GM12878 (cell line): ENCODE measurements around the gene LRP5.

Experiments used
- TF ChIP-seq, protein P1 (sequence below): fragments of 450-650 bp; IDR thresholded peaks from 2 replicates; pipeline ENCODE4 v1.6.1; 2017; ENCODE audit warnings: antibody characterized with exemption, mild to moderate bottlenecking, moderate library complexity
- TF ChIP-seq, protein P2 (sequence below): fragments of 450-650 bp; IDR thresholded peaks from 2 replicates; pipeline ENCODE4 v1.6.1; 2017; ENCODE audit warnings: borderline replicate concordance

DNA sequence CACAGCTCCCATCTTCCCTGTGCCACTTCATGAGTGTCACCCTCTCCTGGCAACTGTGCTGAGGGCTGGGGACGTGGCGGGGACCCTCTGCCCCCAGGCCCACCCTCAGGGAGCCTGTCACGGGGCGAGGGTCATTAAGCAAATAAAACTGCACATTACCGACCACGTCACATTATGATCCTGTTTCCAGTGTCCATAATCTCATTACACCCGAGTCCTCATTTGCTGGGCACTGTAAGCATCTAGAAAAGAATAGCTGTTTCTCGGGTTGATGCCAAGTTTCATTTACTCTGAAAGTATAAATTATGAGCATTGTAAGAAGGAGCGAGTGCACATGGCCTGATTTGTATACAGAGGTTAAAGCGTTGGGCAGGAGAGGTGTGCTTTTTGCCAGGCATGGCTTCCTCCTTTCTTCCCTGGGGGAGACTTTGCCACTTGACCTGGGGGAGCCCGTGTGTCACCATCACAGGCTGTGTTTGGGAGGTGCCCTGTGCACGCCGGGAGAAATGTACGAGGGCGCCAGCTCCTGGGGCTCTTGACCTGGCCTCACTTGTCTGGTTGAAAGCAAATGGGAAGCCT is 50.5 kb downstream of the LRP5 start:
- TF ChIP-seq, protein P1, sequence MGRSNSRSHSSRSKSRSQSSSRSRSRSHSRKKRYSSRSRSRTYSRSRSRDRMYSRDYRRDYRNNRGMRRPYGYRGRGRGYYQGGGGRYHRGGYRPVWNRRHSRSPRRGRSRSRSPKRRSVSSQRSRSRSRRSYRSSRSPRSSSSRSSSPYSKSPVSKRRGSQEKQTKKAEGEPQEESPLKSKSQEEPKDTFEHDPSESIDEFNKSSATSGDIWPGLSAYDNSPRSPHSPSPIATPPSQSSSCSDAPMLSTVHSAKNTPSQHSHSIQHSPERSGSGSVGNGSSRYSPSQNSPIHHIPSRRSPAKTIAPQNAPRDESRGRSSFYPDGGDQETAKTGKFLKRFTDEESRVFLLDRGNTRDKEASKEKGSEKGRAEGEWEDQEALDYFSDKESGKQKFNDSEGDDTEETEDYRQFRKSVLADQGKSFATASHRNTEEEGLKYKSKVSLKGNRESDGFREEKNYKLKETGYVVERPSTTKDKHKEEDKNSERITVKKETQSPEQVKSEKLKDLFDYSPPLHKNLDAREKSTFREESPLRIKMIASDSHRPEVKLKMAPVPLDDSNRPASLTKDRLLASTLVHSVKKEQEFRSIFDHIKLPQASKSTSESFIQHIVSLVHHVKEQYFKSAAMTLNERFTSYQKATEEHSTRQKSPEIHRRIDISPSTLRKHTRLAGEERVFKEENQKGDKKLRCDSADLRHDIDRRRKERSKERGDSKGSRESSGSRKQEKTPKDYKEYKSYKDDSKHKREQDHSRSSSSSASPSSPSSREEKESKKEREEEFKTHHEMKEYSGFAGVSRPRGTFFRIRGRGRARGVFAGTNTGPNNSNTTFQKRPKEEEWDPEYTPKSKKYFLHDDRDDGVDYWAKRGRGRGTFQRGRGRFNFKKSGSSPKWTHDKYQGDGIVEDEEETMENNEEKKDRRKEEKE: no peak
- TF ChIP-seq, protein P2, sequence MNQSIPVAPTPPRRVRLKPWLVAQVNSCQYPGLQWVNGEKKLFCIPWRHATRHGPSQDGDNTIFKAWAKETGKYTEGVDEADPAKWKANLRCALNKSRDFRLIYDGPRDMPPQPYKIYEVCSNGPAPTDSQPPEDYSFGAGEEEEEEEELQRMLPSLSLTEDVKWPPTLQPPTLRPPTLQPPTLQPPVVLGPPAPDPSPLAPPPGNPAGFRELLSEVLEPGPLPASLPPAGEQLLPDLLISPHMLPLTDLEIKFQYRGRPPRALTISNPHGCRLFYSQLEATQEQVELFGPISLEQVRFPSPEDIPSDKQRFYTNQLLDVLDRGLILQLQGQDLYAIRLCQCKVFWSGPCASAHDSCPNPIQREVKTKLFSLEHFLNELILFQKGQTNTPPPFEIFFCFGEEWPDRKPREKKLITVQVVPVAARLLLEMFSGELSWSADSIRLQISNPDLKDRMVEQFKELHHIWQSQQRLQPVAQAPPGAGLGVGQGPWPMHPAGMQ: no peak
